B cell (primary cell): ENCODE results near the gene REN.

Experiments
- CTCF ChIP-seq: fragments of 200-600 bp; IDR thresholded peaks from one replicate; pipeline ENCODE4 v1.8.0; 2022; ENCODE audit warnings: antibody characterized with exemption, mild to moderate bottlenecking
- EZH2 ChIP-seq: IDR thresholded peaks from 2 replicates; pipeline ENCODE4 v1.6.1; 2012; ENCODE audit warnings: borderline replicate concordance, low read depth, mild to moderate bottlenecking, moderate library complexity, low read length; ENCODE audit not compliant: insufficient read depth, poor library complexity, severe bottlenecking

- TF ChIP-seq CTCF (no peak), EZH2 (no peak)
These were observed 1.6 kb upstream of the REN start for GRCh38 chr1:204167730-204168129.
